Amniotic stem cell (primary cell): ENCODE data around the gene SOX2.

Experiments used
- DNase-seq: peaks from one replicate; lab custom pipeline; 2025; lab: John Stamatoyannopoulos, UW

The SOX2 gene

DNA sequence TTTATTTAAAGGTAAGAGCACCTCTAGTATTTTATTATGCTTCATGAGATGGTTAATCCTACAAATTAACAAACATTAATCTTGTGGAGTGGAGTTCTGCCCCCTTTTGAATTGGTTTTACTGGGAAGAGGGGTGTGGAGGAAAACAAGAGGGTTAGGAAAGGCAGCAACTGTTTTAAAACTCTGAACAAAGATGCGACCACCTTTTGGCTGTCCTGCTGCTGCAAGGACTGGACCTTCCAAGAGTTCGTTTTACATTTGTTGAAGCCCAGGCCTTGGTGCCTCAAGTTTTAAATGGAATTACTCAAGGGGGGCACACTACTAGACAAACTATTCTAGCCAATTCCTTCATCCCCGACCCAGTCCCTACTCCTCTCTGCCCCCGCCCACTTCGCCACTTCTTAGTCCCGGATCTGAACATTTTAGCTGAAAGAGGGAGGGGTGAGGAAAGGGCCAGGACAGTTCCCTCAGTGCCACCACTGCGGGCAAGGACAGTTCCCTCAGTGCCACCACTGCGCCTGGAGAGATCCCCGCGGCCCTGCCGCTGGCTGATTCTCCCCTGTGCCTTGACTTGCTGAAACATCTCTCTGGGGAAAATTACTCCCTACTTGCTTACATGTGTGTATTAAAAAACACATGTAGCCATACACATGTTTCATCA is 11.2 kb downstream of the SOX2 start:
- no peak for DNase-seq

- no peak for DNase-seq
These were observed 12.0 kb downstream of the SOX2 start for GRCh38 chr3:181723625-181724191.

GRCh38 chr3:181724192-181724965 is 12.7 kb downstream of the SOX2 start:
- no peak for DNase-seq

GRCh38 chr3:181725131-181725731 is 13.5 kb downstream of the SOX2 start:
- DNase-seq = no peak

DNA sequence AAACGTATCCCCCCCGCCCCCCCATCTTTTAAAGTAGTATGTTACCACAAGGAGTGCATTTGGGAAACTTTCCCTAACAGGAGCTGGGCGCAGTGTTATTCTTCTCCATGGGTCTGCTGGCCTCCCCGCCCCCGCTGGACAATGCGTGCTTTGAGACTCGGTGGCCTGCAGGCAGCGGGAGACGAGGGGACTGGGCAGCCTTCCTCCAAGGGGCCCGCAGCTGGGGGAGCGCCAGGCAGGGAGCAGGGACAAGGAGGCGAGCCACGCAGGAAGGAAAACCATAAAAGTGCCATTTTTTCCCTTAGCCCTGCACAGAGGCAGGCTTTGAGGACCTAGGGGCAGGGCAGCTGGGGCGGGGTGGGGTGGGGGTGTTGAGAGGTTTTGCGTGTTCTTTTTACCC is 14.1 kb downstream of the SOX2 start:
- no peak for DNase-seq

DNA sequence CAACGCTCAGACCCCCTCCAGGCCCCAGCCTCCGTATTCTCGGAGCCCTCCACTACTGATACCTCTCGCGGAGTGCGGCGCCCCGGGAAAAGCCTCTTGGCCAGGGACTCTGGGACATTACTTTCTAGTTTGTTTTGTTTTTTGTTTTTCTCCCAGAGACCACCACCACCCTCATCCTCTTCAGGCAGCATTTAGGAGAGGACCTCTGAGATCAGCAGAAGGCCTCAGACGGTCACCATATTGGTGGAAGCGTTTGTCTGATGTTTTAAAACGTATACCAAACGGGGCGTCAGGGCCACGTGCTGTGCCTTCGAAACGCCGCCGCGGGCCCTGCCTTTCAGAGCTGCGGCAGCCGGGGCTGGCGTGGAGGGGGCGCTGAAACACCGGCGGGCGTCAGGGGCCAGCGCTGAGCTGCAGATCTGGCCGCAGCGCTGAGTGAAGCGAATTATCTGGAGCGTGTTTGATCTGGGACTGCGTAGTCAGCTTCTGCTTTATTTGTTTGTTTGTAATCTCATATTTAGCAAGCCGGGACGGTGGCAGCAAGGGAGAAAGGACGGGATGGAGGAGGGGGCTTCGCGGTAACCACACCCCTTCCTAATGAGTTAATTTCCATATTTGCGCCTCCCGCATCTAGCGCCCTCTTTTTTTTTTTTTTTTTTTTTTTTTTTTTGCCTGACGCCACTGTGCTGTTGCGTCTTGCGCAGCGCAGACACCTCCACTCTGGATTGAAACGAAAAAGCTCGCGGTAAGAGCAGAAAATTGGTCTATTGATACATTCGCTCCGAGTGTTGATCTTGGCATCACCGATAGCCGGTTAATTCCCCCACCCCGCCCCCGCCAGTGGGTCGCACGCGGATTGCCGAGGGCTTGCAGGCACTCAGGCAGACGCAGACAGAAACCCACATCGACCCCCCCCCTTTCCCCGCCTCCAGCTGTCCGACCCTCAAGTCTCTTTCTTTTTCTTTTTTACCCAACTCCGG is 14.9 kb downstream of the SOX2 start:
- DNase-seq = no peak

GRCh38 chr3:181727341-181728032 is 15.8 kb downstream of the SOX2 start:
- DNase-seq = no peak

DNA sequence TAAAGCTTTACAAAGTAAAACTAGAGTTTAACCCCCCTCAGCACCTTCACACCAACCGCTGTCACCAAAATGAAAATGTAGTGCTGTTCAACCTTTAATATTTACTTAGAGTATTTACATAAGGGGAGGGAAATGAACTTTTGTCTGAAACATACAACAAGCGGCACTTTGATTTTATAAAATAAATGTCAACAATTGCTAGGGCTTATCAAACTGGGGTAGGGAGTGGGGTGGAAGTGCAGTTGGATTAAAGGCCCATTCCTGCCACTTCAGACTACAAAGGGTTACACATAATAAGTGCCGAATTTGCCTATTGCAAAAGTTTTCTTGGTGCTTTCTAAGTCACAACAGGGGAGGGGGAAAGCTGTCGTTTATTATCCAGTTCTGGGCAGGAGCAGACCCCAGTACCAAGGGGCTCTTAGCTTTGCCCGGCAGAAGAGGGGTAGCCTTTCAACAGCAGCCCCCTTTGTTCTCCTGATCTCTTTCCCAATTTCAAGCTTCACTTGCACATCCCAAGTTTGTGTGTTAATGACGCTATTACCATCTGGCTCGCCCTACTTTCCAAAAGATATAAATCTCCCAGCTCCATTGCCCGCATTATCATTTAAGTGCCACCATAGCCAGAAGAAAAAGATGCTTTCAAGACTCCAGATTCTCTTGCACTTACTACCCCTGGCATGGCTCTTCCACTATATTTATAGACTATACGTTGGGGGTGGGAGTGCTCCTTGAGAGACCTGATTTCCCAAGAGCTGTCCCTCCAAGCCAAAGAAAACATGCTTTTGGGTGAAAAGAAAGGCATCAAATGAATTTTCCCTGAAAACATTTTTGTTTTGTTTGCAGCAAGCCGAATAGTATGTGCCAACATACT is 17.0 kb downstream of the SOX2 start:
- no peak for DNase-seq

- DNase-seq = no peak
These were observed 17.7 kb downstream of the SOX2 start for GRCh38 chr3:181729341-181729869.

DNA sequence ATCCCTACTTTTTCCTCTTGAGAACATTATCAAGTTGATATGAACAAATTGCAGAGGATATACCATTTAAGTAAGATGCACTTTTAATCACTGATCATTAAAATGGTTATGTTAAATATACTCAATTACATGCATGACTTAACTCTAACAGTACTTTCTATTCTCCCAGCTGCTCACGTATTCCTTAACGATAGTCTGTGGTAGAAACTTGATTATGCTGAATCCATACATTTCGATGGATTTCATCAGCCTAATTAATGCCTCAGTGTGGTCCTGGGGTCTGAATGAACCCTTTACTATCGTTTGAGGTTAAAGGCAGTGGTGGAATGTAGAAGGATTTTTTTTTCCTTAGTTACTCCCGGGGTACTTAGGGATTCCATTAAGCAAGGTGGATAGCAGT is 18.6 kb downstream of the SOX2 start:
- no peak for DNase-seq

DNA sequence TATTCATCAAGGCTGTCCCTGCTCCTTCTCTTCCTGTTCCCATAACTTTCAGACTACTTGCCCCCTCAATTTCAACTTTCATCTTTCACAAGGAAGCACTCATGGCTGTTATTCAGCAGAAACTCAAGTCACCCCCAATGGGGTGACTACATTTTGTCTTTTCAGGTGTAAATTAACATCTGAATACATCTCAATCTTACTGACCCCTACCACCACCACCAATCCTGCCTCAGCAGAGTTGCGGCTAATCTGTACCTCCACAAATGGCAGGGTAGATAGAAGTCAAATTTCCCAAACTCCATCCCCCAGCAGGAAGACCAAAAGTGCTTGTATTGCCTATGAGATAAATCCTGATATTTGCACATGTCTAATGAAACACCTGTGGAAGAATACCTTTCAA is 19.2 kb downstream of the SOX2 start:
- no peak for DNase-seq

GRCh38 chr3:181735911-181736310 is 24.2 kb downstream of the SOX2 start:
- DNase-seq = no peak

GRCh38 chr3:181738551-181738950 is 26.8 kb downstream of the SOX2 start:
- no peak for DNase-seq

- no peak for DNase-seq
These were observed 27.9 kb downstream of the SOX2 start for GRCh38 chr3:181739628-181740027.

DNA sequence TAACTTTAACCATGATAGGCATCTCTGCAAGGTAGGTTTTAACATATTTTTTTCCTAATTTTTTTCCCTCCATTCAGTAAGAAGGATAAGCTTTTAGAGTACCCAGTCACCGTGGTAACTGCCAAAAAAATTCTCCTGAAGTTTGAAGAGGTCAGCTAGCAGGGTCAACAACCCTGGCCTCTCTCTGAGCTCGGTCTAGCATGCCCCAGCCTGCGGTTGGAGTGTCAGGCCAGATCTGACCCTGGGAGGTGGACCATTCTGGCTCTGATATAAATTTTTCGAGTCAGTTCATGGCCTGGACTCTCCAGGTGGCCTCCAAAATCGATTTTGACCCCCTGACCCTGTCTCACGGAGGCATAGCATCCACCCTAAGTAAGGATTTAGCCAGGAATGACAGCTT is 29.7 kb downstream of the SOX2 start:
- no peak for DNase-seq

- DNase-seq = no peak
These were observed 40.5 kb downstream of the SOX2 start for GRCh38 chr3:181752202-181752671.

- no peak for DNase-seq
These were observed 41.7 kb downstream of the SOX2 start for GRCh38 chr3:181753391-181753790.

- DNase-seq = no peak
These were observed 44.2 kb downstream of the SOX2 start for GRCh38 chr3:181755959-181756358.

- no peak for DNase-seq
These were observed 45.0 kb downstream of the SOX2 start for GRCh38 chr3:181756645-181757297.
